Endothelial cell of umbilical vein (primary cell): ENCODE results near the gene EPHX1. TPM values are rescaled to one million over a fixed set of nuclear protein-coding genes. Genes with fewer than 3 reads are reported as not detected.

Source experiments
- BruUV-seq: library from RNA; stranded (reverse); fragments of 400-500 nt; replicated peaks from 2 replicates; lab custom pipeline; 2021; lab: Mats Ljungman, UMichigan
- CTCF ChIA-PET: fragments of 300-600, 350-600 bp; sonication (Branson Sonifier 250); formaldehyde crosslinking; loops from one replicate; lab custom pipeline; 2021; ENCODE audit warnings: antibody characterized with exemption, inconsistent platforms; lab: Charles Lee
- POLR2A ChIA-PET: fragments of 300-600, 350-600 bp; sonication (Branson Sonifier 250); formaldehyde crosslinking; loops from one replicate; lab custom pipeline; 2021; ENCODE audit warnings: antibody characterized with exemption, inconsistent platforms; lab: Charles Lee
- DNase-seq: peaks from one replicate; pipeline ENCODE4 v3.0.0-alpha.2; 2011; ENCODE audit warnings: low read depth, low spot score
- FAIRE-seq: peaks from 2 replicates; lab custom pipeline; 2011; peaks lifted over from hg19 to GRCh38; lab: Jason Lieb, UNC
- H2AFZ ChIP-seq: 2 replicates; pipeline ENCODE4 v1.6.0; 2012; ENCODE audit warnings: low read depth, low read length, control low read depth, inconsistent platforms
- H3K27ac ChIP-seq: 2 replicates; pipeline ENCODE4 v1.5.1; 2011; ENCODE audit warnings: low read depth, mild to moderate bottlenecking, control low read depth, low read length, moderate library complexity; ENCODE audit not compliant: insufficient read depth
- H3K27me3 ChIP-seq, 2 experiments: 2 replicates each; pipeline versions ENCODE4 v1.6.0 to v1.6.1; 2011; ENCODE audit warnings: low read length in 2 of 2, mixed read lengths in 1 of 2; ENCODE audit not compliant: control insufficient read depth in 2 of 2, insufficient read depth in 2 of 2
- H3K36me3 ChIP-seq, 2 experiments: 2 replicates in 1 of 2; 3 replicates in 1 of 2; pipeline ENCODE4 v1.5.1; 2011; ENCODE audit warnings: low read length in 2 of 2, mild to moderate bottlenecking in 1 of 2, moderate library complexity in 1 of 2; ENCODE audit not compliant: control insufficient read depth in 2 of 2, insufficient read depth in 2 of 2; ENCODE audit errors: extremely low read depth in 1 of 2
- H3K4me1 ChIP-seq: 3 replicates; pipeline ENCODE4 v1.5.1; 2011; ENCODE audit warnings: mild to moderate bottlenecking, low read length; ENCODE audit not compliant: control insufficient read depth, insufficient read depth; ENCODE audit errors: extremely low read depth
- H3K4me2 ChIP-seq: 2 replicates; pipeline ENCODE4 v1.6.1; 2011; ENCODE audit warnings: low read length, control low read depth, mixed read lengths; ENCODE audit not compliant: insufficient read depth
- H3K4me3 ChIP-seq, 3 experiments: fragments of 200-600 bp in 1 of 3; sonication (generic), shearing (Covaris generic) in 1 of 3; replicated peaks in 1 of 3; 2 replicates each; pipeline ENCODE4 v1.5.1; 2011 to 2016; ENCODE audit warnings: control low read depth in 3 of 3, low read length in 3 of 3, mild to moderate bottlenecking in 2 of 3, inconsistent platforms in 1 of 3, low read depth in 1 of 3, moderate library complexity in 1 of 3; ENCODE audit not compliant: insufficient read depth in 1 of 3
- H3K79me2 ChIP-seq: 2 replicates; pipeline ENCODE4 v1.6.0; 2012; ENCODE audit warnings: low read length, inconsistent platforms; ENCODE audit not compliant: control insufficient read depth, insufficient read depth
- H3K9ac ChIP-seq: replicated peaks from 2 replicates; pipeline ENCODE3; 2011; ENCODE audit warnings: low read length, control low read depth; ENCODE audit not compliant: insufficient read depth; ENCODE audit errors: extremely low read depth
- H3K9me1 ChIP-seq: replicated peaks from 3 replicates; pipeline ENCODE4 v1.6.0; 2011; ENCODE audit warnings: mild to moderate bottlenecking, low read length; ENCODE audit not compliant: control insufficient read depth, insufficient read depth; ENCODE audit errors: extremely low read depth
- H3K9me3 ChIP-seq: replicated peaks from 2 replicates; pipeline ENCODE4 v1.5.1; 2012; ENCODE audit warnings: low read length, inconsistent platforms; ENCODE audit not compliant: control insufficient read depth, insufficient read depth
- H4K20me1 ChIP-seq: replicated peaks from 2 replicates; pipeline ENCODE3; 2011; ENCODE audit warnings: mild to moderate bottlenecking, low read length; ENCODE audit not compliant: control insufficient read depth, insufficient read depth; ENCODE audit errors: extremely low read depth
- CTCF ChIP-seq, 2 donors: IDR thresholded peaks; 1 replicate in 1 of 2; 2 replicates in 1 of 2; pipeline ENCODE4 v1.5.1; 2011; ENCODE audit warnings: low read length in 2 of 2, mild to moderate bottlenecking in 2 of 2, moderate library complexity in 2 of 2, control low read depth in 1 of 2, inconsistent platforms in 1 of 2, low read depth in 1 of 2; ENCODE audit not compliant: insufficient read depth in 1 of 2; ENCODE audit errors: extremely low read depth in 1 of 2
- EZH2 ChIP-seq: IDR thresholded peaks from 2 replicates; pipeline ENCODE4 v1.6.1; 2012; ENCODE audit warnings: borderline replicate concordance, low read depth, mild to moderate bottlenecking, moderate library complexity, low read length, inconsistent platforms; ENCODE audit not compliant: severe bottlenecking
- FOS ChIP-seq: IDR thresholded peaks from 2 replicates; pipeline ENCODE4 v1.6.1; 2011; ENCODE audit warnings: mild to moderate bottlenecking, low read length, moderate library complexity, borderline replicate concordance; ENCODE audit not compliant: insufficient read depth
- GATA2 ChIP-seq: IDR thresholded peaks from 2 replicates; pipeline ENCODE4 v1.7.0; 2011; ENCODE audit warnings: low read depth, mild to moderate bottlenecking, moderate library complexity, mixed read lengths, low read length; ENCODE audit not compliant: insufficient read length, insufficient read depth
- JUN ChIP-seq: IDR thresholded peaks from 2 replicates; pipeline ENCODE4 v1.6.1; 2011; ENCODE audit warnings: borderline replicate concordance, low read depth; ENCODE audit not compliant: insufficient read length, insufficient read depth
- MAX ChIP-seq: IDR thresholded peaks from 2 replicates; pipeline ENCODE4 v1.6.1; 2011; ENCODE audit not compliant: insufficient read depth, insufficient read length
- MYC ChIP-seq: IDR thresholded peaks from one replicate; pipeline ENCODE4 v1.6.1; 2011; ENCODE audit warnings: mild to moderate bottlenecking, low read depth, low read length
- POLR2A ChIP-seq: IDR thresholded peaks from 2 replicates; pipeline ENCODE4 v1.6.1; 2012; ENCODE audit warnings: low read depth, mild to moderate bottlenecking, control low read depth, low read length
- POLR2AphosphoS5 ChIP-seq: IDR thresholded peaks from 2 replicates; pipeline ENCODE4 v1.6.1; 2012; ENCODE audit warnings: low read depth, mild to moderate bottlenecking, control low read depth, low read length, moderate library complexity; ENCODE audit not compliant: insufficient read depth
- dilution Hi-C: fragments of 300-500 bp; cut with MboI; formaldehyde crosslinking; loops from one replicate; pipeline ENCODE4 v1.15.0; 2019; ENCODE audit warnings: low sequenced_read_pairs; ENCODE audit not compliant: extremely low pct_ligation_motif_present
- intact Hi-C: fragments of 100-400 bp; cut with micrococcal nuclease; formaldehyde crosslinking; loops from one replicate; pipeline ENCODE4 v1.10.0; 2022
- polyA plus RNA-seq, 4 experiments: library from polyadenylated mRNA; depleted of rRNA in 3 of 4; stranded (reverse) in 3 of 4; unstranded in 1 of 4; fragments of >200 nt; gene quantifications; 2 replicates each; pipeline versions ENCODE4 v1.2.1 to v1.2.3, GENCODE V29; 2011 to 2012; ENCODE audit warnings: missing spikeins in 1 of 4
- total RNA-seq: library from RNA; stranded (reverse); gene quantifications from 2 replicates; pipeline ENCODE4 v1.2.3, GENCODE V29; 2021

Gene EPHX1
- total and polyA plus RNA-seq, 2 donors (not counting 3 experiments of a cell fraction or from before 2014, with no cell fraction given), result 23.7 to 25.2 TPM

DNA sequence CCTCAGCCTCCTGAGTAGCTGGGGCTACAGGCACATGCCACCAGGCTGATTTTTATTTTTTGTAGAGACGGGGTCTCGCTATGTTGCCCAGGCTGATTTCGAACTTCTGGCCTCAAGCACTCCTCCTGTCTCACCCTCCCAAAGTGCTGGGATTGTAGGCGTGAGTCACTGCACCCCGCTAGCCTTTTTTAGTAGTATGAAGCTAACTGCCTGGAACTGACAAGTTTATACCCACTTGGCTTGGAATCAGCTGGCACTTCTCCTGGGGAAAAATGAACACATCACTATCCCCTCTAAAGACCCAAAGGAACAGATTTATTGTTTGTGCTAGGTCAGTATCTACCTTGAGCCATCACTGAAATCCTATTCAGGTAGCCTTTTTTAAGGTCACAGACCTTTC lies 53.2 kb downstream of the EPHX1 start:
- H3K9me3 ChIP-seq, result no peaks in the 10 kb centered on the region
- ChIA-PET POLR2A (no interaction called here), CTCF (no interaction called here)
- peaks cover 12% of the 10 kb centered on the region for H3K4me1 ChIP-seq
- FAIRE-seq (no peak), DNase-seq (no peak)
- H3K27me3 ChIP-seq, result no peaks in the 10 kb centered on the region
- peaks cover 0 to 28% of the 10 kb centered on the region in 2 experiments for H3K36me3 ChIP-seq
- H3K9me1 ChIP-seq, result no peaks in the 10 kb centered on the region
- no peaks in the 10 kb centered on the region for H3K79me2 ChIP-seq
- no peak overlapping the region for H3K4me2 ChIP-seq
- no peak overlapping the region for H3K27ac ChIP-seq
- intact Hi-C loops (no loop called here), dilution Hi-C loops (no loop called here)
- H4K20me1 ChIP-seq, result no peaks in the 10 kb centered on the region
- BruUV-seq, result no TSS peak
- no peak for TF ChIP-seq GATA2
- TF ChIP-seq EZH2, result no peak
- TF ChIP-seq MAX, result no peak
- TF ChIP-seq CTCF (IDR thresholded peaks at IDR 0.05; ENCODE audit: extremely low read depth in 1 of 2, insufficient read depth in 1 of 2, low read depth in 1 of 2, low read length in 2 of 2), result no peak
- no peak for TF ChIP-seq JUN
- no peak for TF ChIP-seq POLR2A
- TF ChIP-seq POLR2AphosphoS5, result no peak
- no peak for TF ChIP-seq FOS
- TF ChIP-seq MYC, result no peak
- H3K4me3 ChIP-seq, result no peak overlapping the region
- H3K9ac ChIP-seq, result no peak overlapping the region
- no peak overlapping the region for H2AFZ ChIP-seq
